IMR-90 (cell line): Measurements from ENCODE around the gene ITGB4.

Source experiments
- BHLHE40 ChIP-seq: fragments of 150-350 bp; IDR thresholded peaks from 2 replicates; pipeline ENCODE4 v1.6.1; 2016; ENCODE audit warnings: mild to moderate bottlenecking, low read depth, low read length
- CEBPB ChIP-seq: IDR thresholded peaks from 2 replicates; pipeline ENCODE4 v1.6.1; 2012; ENCODE audit warnings: low read depth, low read length, improper control_type of control experiment
- CHD1 ChIP-seq: IDR thresholded peaks from 2 replicates; pipeline ENCODE4 v1.6.1; 2012; ENCODE audit warnings: low read depth, low read length, improper control_type of control experiment
- MAFK ChIP-seq: IDR thresholded peaks from 2 replicates; pipeline ENCODE4 v1.6.1; 2012; ENCODE audit warnings: low read depth, low read length, improper control_type of control experiment
- MAZ ChIP-seq: IDR thresholded peaks from 2 replicates; pipeline ENCODE4 v1.6.1; 2012; ENCODE audit warnings: low read depth, mild to moderate bottlenecking, low read length, improper control_type of control experiment, moderate library complexity, borderline replicate concordance
- MXI1 ChIP-seq: IDR thresholded peaks from 2 replicates; pipeline ENCODE4 v1.6.1; 2012; ENCODE audit warnings: low read depth, mild to moderate bottlenecking, low read length, moderate library complexity, borderline replicate concordance
- POLR2A ChIP-seq: IDR thresholded peaks from 2 replicates; pipeline ENCODE4 v1.6.1; 2012; ENCODE audit warnings: mild to moderate bottlenecking, low read depth, low read length
- RAD21 ChIP-seq: IDR thresholded peaks from 2 replicates; pipeline ENCODE4 v1.6.1; 2012; ENCODE audit warnings: low read length, improper control_type of control experiment
- TF ChIP-seq, protein P1 (sequence below): conservative IDR thresholded peaks from 2 replicates; pipeline ENCODE4 v1.5.1; 2012; ENCODE audit warnings: mild to moderate bottlenecking, low read depth, low read length, improper control_type of control experiment
- TF ChIP-seq, protein P2 (sequence below): fragments of 150-350 bp; IDR thresholded peaks from 2 replicates; pipeline ENCODE4 v1.6.1; 2016; ENCODE audit warnings: low read depth, mild to moderate bottlenecking, low read length, moderate library complexity, borderline replicate concordance
- TF ChIP-seq, protein P3 (sequence below): fragments of 150-350 bp; IDR thresholded peaks from 2 replicates; pipeline ENCODE4 v1.6.1; 2017; ENCODE audit warnings: mild to moderate bottlenecking, antibody characterized with exemption, low read length, low read depth

DNA sequence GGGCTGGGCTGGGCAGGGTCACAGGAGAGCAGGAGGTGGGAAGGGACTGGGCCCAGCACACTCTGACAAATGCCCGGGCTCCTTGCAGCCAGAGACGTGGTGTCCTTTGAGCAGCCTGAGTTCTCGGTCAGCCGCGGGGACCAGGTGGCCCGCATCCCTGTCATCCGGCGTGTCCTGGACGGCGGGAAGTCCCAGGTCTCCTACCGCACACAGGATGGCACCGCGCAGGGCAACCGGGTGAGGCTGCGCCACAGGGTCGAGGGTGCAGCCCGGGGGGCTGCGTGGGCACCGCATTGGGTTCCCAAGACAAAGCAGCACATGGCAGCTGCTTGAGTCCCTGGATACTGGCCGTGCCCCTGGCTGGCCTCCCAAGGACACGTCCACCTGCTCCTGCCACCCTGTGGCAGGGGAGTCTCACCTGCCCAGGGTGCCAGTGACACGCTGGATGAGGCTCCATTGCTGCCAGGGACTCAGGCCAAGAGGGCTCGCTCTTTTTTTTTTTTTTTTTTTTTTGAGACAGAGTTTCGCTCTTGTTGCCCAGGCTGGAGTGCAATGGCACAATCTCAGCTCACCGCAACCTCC is 22.5 kb downstream of the ITGB4 start:
- TF ChIP-seq MAZ (no peak), MXI1 (no peak), CEBPB (no peak), POLR2A (no peak), BHLHE40 (no peak), RAD21 (no peak), CHD1 (no peak), MAFK (no peak)
- TF ChIP-seq, protein P1, sequence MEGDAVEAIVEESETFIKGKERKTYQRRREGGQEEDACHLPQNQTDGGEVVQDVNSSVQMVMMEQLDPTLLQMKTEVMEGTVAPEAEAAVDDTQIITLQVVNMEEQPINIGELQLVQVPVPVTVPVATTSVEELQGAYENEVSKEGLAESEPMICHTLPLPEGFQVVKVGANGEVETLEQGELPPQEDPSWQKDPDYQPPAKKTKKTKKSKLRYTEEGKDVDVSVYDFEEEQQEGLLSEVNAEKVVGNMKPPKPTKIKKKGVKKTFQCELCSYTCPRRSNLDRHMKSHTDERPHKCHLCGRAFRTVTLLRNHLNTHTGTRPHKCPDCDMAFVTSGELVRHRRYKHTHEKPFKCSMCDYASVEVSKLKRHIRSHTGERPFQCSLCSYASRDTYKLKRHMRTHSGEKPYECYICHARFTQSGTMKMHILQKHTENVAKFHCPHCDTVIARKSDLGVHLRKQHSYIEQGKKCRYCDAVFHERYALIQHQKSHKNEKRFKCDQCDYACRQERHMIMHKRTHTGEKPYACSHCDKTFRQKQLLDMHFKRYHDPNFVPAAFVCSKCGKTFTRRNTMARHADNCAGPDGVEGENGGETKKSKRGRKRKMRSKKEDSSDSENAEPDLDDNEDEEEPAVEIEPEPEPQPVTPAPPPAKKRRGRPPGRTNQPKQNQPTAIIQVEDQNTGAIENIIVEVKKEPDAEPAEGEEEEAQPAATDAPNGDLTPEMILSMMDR, result no peak
- TF ChIP-seq, protein P2, sequence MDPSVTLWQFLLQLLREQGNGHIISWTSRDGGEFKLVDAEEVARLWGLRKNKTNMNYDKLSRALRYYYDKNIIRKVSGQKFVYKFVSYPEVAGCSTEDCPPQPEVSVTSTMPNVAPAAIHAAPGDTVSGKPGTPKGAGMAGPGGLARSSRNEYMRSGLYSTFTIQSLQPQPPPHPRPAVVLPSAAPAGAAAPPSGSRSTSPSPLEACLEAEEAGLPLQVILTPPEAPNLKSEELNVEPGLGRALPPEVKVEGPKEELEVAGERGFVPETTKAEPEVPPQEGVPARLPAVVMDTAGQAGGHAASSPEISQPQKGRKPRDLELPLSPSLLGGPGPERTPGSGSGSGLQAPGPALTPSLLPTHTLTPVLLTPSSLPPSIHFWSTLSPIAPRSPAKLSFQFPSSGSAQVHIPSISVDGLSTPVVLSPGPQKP, result no peak
- TF ChIP-seq, protein P3, sequence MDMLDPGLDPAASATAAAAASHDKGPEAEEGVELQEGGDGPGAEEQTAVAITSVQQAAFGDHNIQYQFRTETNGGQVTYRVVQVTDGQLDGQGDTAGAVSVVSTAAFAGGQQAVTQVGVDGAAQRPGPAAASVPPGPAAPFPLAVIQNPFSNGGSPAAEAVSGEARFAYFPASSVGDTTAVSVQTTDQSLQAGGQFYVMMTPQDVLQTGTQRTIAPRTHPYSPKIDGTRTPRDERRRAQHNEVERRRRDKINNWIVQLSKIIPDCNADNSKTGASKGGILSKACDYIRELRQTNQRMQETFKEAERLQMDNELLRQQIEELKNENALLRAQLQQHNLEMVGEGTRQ, result no peak
